K562 (cell line): Measurements from ENCODE around the gene LRRC8A. TPM values are rescaled to one million over a fixed set of nuclear protein-coding genes. Genes with fewer than 3 reads are reported as not detected.

Source experiments
- ATAC-seq: fragments of 200-7000 bp; cut with Tn5 transposase; 3 replicates; pipeline ENCODE4 v1.9.1; 2020; ENCODE audit warnings: moderate library complexity
- BruUV-seq: library from RNA; stranded (reverse); fragments of 400-500 nt; replicated peaks from 2 replicates; lab custom pipeline; 2021; lab: Mats Ljungman, UMichigan
- CTCF ChIA-PET: fragments of 300-600 bp; formaldehyde crosslinking; extraction: SDS; loops from one replicate; lab custom pipeline; 2021; ENCODE audit warnings: low intra/inter-chr PET ratio; lab: Yijun Ruan, JAX
- POLR2A ChIA-PET: fragments of 300-600, 350-650 bp; sonication (Branson Sonifier 250); formaldehyde crosslinking; extraction: SDS; loops from one replicate; lab custom pipeline; 2021; ENCODE audit warnings: antibody characterized with exemption, inconsistent platforms; lab: Yijun Ruan, JAX
- DNase-seq, 4 experiments: peaks; one replicate each; pipeline versions ENCODE4 v3.0.0 to v3.0.0-alpha.2; 2011 to 2018; ENCODE audit warnings: low spot score in 3 of 4, mixed read lengths in 3 of 4; ENCODE audit errors: extremely low read depth in 1 of 4
- FAIRE-seq: peaks from 2 replicates; lab custom pipeline; 2011; peaks lifted over from hg19 to GRCh38; lab: Jason Lieb, UNC
- H2AFZ ChIP-seq: 2 replicates; pipeline ENCODE4 v1.6.0; 2011; ENCODE audit warnings: low read depth, low read length, control low read depth, inconsistent platforms
- H3K27ac ChIP-seq: fragments of 200-600 bp; 3 replicates; pipeline ENCODE4 v1.8.0; 2011; ENCODE audit warnings: low read depth, mild to moderate bottlenecking, control low read depth, inconsistent platforms, low read length, moderate library complexity, mixed read lengths; ENCODE audit errors: extremely low read depth
- H3K27me3 ChIP-seq, 2 experiments: fragments of 300-600 bp in 1 of 2; 2 replicates in 1 of 2; 3 replicates in 1 of 2; pipeline versions ENCODE4 v1.6.0 to v1.8.0; 2011; ENCODE audit warnings: inconsistent platforms in 2 of 2, low read length in 2 of 2, mild to moderate bottlenecking in 1 of 2, mixed read lengths in 1 of 2, moderate library complexity in 1 of 2; ENCODE audit not compliant: control insufficient read depth in 2 of 2, insufficient read depth in 2 of 2
- H3K36me3 ChIP-seq: fragments of 300-600 bp; 3 replicates; pipeline ENCODE4 v1.8.0; 2011; ENCODE audit warnings: mild to moderate bottlenecking, low read length, inconsistent platforms; ENCODE audit not compliant: control insufficient read depth, insufficient read depth
- H3K4me1 ChIP-seq, 2 experiments: fragments of 200-600 bp in 1 of 2; replicated peaks in 1 of 2; 2 replicates in 1 of 2; 3 replicates in 1 of 2; pipeline versions ENCODE4 v1.5.1 to v1.8.0; 2011; ENCODE audit warnings: inconsistent platforms in 2 of 2, low read length in 2 of 2, mild to moderate bottlenecking in 1 of 2, mixed read lengths in 1 of 2, moderate library complexity in 1 of 2; ENCODE audit not compliant: control insufficient read depth in 2 of 2, insufficient read depth in 2 of 2
- H3K4me2 ChIP-seq: 2 replicates; pipeline ENCODE4 v1.6.1; 2011; ENCODE audit warnings: low read length, control low read depth, inconsistent platforms, mixed read lengths; ENCODE audit not compliant: insufficient read depth
- H3K4me3 ChIP-seq: fragments of 200-600 bp; sonication (generic), shearing (Covaris generic); 2 replicates; pipeline ENCODE4 v1.5.1; 2016; ENCODE audit warnings: control low read depth, inconsistent platforms
- H3K79me2 ChIP-seq: fragments of 200-600 bp; 3 replicates; pipeline ENCODE4 v1.8.0; 2011; ENCODE audit warnings: low read length, inconsistent platforms; ENCODE audit not compliant: control insufficient read depth, insufficient read depth
- H3K9ac ChIP-seq, 2 experiments: 2 replicates each; pipeline versions ENCODE4 v1.6.0 to v1.6.1; 2011; ENCODE audit warnings: low read depth in 2 of 2, low read length in 2 of 2, control low read depth in 1 of 2, inconsistent platforms in 1 of 2, mild to moderate bottlenecking in 1 of 2, mixed read lengths in 1 of 2; ENCODE audit not compliant: insufficient read depth in 1 of 2
- H3K9me1 ChIP-seq: one replicate; pipeline ENCODE4 v1.6.0; 2011; ENCODE audit warnings: inconsistent platforms, mild to moderate bottlenecking, low read length, moderate library complexity; ENCODE audit not compliant: control insufficient read depth, insufficient read depth
- H3K9me3 ChIP-seq: replicated peaks from 2 replicates; pipeline ENCODE4 v1.5.1; 2011; ENCODE audit warnings: low read depth, low read length, inconsistent platforms; ENCODE audit not compliant: control insufficient read depth, insufficient read depth
- H4K20me1 ChIP-seq: replicated peaks from 2 replicates; pipeline ENCODE4 v1.6.1; 2011; ENCODE audit warnings: low read length, inconsistent platforms, mixed read lengths; ENCODE audit not compliant: control insufficient read depth, insufficient read depth
- BHLHE40 ChIP-seq: IDR thresholded peaks from 2 replicates; pipeline ENCODE4 v1.6.1; 2011; ENCODE audit warnings: low read length, improper control_type of control experiment
- HNRNPK ChIP-seq: fragments of 200-400 bp; formaldehyde crosslinking; IDR thresholded peaks from one replicate; pipeline ENCODE4 v1.6.1; 2018; ENCODE audit warnings: mild to moderate bottlenecking, low read depth, low read length; ENCODE audit not compliant: poor library complexity, severe bottlenecking
- HSF4 ChIP-seq: fragments of 250-450 bp; sonication (Bioruptor Pico); IDR thresholded peaks from 2 replicates; pipeline ENCODE4 v2.1.2; 2022; ENCODE audit warnings: mild to moderate bottlenecking, moderate library complexity, borderline replicate concordance
- LCOR ChIP-seq: sonication (generic); formaldehyde crosslinking; IDR thresholded peaks from 2 replicates; pipeline ENCODE4 v1.8.0; 2022; ENCODE audit warnings: mild to moderate bottlenecking, missing genetic modification reagents
- MTF1 ChIP-seq: fragments of 250-450 bp; sonication (Bioruptor Pico); IDR thresholded peaks from 2 replicates; pipeline ENCODE4 v1.9.0; 2021; ENCODE audit warnings: moderate library complexity, mild to moderate bottlenecking, inconsistent platforms, borderline replicate concordance
- NFIC ChIP-seq: fragments of 450-650 bp; IDR thresholded peaks from 2 replicates; pipeline ENCODE4 v1.6.1; 2017; ENCODE audit warnings: mild to moderate bottlenecking, inconsistent platforms
- RBM34 ChIP-seq: fragments of 200-400 bp; formaldehyde crosslinking; IDR thresholded peaks from 2 replicates; pipeline ENCODE4 v1.6.1; 2018; ENCODE audit warnings: low read length, borderline replicate concordance; ENCODE audit not compliant: insufficient read depth
- SIN3A ChIP-seq, 2 experiments: fragments of 150-350 bp in 1 of 2; IDR thresholded peaks; 2 replicates each; pipeline ENCODE4 v1.6.1; 2011 to 2016; ENCODE audit warnings: borderline replicate concordance in 2 of 2, low read depth in 2 of 2, low read length in 2 of 2, mild to moderate bottlenecking in 2 of 2, moderate library complexity in 2 of 2; ENCODE audit not compliant: control insufficient read depth in 1 of 2
- SRSF1 ChIP-seq: fragments of 200-400 bp; formaldehyde crosslinking; IDR thresholded peaks from 2 replicates; pipeline ENCODE4 v1.6.1; 2017; ENCODE audit warnings: mild to moderate bottlenecking, low read depth, low read length, moderate library complexity
- TEAD1 ChIP-seq, 2 experiments: fragments of 450-650 bp in 1 of 2; sonication (generic) in 1 of 2; formaldehyde crosslinking; IDR thresholded peaks; 2 replicates each; pipeline versions ENCODE4 v1.4.0 to v1.8.0; 2020 to 2022; ENCODE audit warnings: mild to moderate bottlenecking in 2 of 2, missing genetic modification reagents in 1 of 2
- ZC3H11A ChIP-seq: IDR thresholded peaks from 2 replicates; pipeline ENCODE4 v1.6.1; 2012; ENCODE audit warnings: low read depth, low read length, improper control_type of control experiment
- ZNF695 ChIP-seq: fragments of 450-650 bp; formaldehyde crosslinking; IDR thresholded peaks from 2 replicates; pipeline ENCODE4 v1.4.0; 2020; ENCODE audit warnings: mild to moderate bottlenecking, moderate library complexity
- WGBS: fragments of 100-300 bp; shearing (Covaris generic); methylation state at CpG from one replicate; pipeline ENCODE4 v1.1.6; 2016; ENCODE audit warnings: low coverage, mixed read lengths; ENCODE audit not compliant: insufficient coverage; ENCODE audit errors: missing lambda C conversion rate; 5-methylcytosine and 5-hydroxymethylcytosine counted together
- in situ Hi-C: fragments of 300-500 bp; cut with MboI; formaldehyde crosslinking; loops from 4 replicates; pipeline ENCODE4 v1.15.0; 2018; ENCODE audit warnings: inconsistent platforms, mixed read lengths
- intact Hi-C: fragments of 100-400 bp; cut with micrococcal nuclease; formaldehyde crosslinking; loops from 2 replicates; pipeline ENCODE4 v1.14.2; 2022
- polyA plus RNA-seq, 8 experiments: library from polyadenylated mRNA; depleted of rRNA in 4 of 8; stranded (reverse) in 5 of 8; unstranded in 3 of 8; fragments of >200 nt; fragmentation: Nextera tagmentation in 2 of 8; fragmentation: Illumina TruSeq in 1 of 8; extraction: Ambion mirVana in 2 of 8; extraction: Trizol in 1 of 8; gene quantifications; 2 replicates each; pipeline versions ENCODE4 v1.2.1 to v1.2.3, GENCODE V29; 2011 to 2014; ENCODE audit warnings: inconsistent platforms in 1 of 8, missing spikeins in 1 of 8
- total RNA-seq, 7 experiments: library from RNA; depleted of rRNA in 6 of 7; stranded (reverse); fragments of >200 nt in 6 of 7; fragmentation: Illumina TruSeq in 2 of 7; extraction: Trizol in 2 of 7; gene quantifications; 2 replicates each; pipeline versions ENCODE4 v1.2.1 to v1.2.3, GENCODE V29; 2011 to 2021; ENCODE audit warnings: low replicate concordance in 1 of 7
- TF ChIP-seq, protein P1 (sequence below): fragments of 450-650 bp; IDR thresholded peaks from 2 replicates; pipeline ENCODE4 v1.6.1; 2014; ENCODE audit warnings: low read depth, mild to moderate bottlenecking, moderate library complexity, borderline replicate concordance

Gene LRRC8A
- total and polyA plus RNA-seq, 9 of the 15 experiments (the other 6 are each of a cell fraction or from before 2014, with no cell fraction given) = 2.9 to 24.7 (median 8.9) TPM

DNA sequence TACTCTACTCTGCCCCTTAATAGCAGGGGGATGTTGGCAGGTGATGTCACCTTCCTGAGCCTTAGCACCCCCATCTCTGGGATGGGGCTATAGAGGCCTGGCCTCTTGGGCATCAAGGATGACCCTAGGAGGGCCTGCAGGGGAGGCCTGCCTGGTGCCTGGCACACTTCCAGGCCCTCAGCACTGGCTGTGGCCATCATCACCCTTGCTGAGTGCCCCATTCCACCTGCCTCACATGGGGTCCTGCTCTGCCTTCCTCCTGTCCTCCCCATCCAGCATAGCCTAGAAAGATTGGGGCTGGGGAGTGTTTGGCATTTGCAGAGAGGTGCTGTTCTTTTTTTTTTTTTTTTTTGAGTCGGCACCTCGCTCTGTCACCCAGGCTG lies 21.1 kb downstream of the LRRC8A start:
- Histone ChIP-seq H3K9ac (no peak overlapping the region), H3K9me3 (no peaks in the 10 kb centered on the region), H3K4me3 (no peak overlapping the region), H3K4me2 (no peak overlapping the region), H3K27ac (no peak overlapping the region), H2AFZ (no peak overlapping the region), H4K20me1 (no peaks in the 10 kb centered on the region; the same call in 1 of the 2 replicates), H3K4me1 (peaks cover 0 to 28% of the 10 kb centered on the region in 2 experiments; a peak in 1 of 5 replicates), H3K27me3 (no peaks in the 10 kb centered on the region), H3K36me3 (peaks cover 23% of the 10 kb centered on the region; the same call in 2 of the 3 replicates), H3K9me1 (no peaks in the 10 kb centered on the region), H3K79me2 (no peaks in the 10 kb centered on the region)
- intact Hi-C loops = no loop called here
- BruUV-seq = no TSS peak
- no peak for ATAC-seq
- WGBS = no CpG with 5 or more reads among the region's 2 CpGs
- no peak for FAIRE-seq
- ChIA-PET CTCF (no interaction called here), POLR2A (interaction anchor here (0.6 to 2.0 kb wide), 2 partner anchors 12 to 129 kb away, joined by 3 to 6 read pairs; no protein-coding TSS in a partner anchor)
- in situ Hi-C loops = no loop called here
- DNase-seq = no peak
- TF ChIP-seq SIN3A (IDR thresholded peaks at IDR 0.05; ENCODE audit: borderline replicate concordance in 2 of 2, control insufficient read depth in 1 of 2, low read depth in 2 of 2, low read length in 2 of 2) (no peak), NFIC (peak; percentile 20; the same call in 1 of the 2 replicates), HSF4 (CRISPR knock-in tag) (no peak)

DNA sequence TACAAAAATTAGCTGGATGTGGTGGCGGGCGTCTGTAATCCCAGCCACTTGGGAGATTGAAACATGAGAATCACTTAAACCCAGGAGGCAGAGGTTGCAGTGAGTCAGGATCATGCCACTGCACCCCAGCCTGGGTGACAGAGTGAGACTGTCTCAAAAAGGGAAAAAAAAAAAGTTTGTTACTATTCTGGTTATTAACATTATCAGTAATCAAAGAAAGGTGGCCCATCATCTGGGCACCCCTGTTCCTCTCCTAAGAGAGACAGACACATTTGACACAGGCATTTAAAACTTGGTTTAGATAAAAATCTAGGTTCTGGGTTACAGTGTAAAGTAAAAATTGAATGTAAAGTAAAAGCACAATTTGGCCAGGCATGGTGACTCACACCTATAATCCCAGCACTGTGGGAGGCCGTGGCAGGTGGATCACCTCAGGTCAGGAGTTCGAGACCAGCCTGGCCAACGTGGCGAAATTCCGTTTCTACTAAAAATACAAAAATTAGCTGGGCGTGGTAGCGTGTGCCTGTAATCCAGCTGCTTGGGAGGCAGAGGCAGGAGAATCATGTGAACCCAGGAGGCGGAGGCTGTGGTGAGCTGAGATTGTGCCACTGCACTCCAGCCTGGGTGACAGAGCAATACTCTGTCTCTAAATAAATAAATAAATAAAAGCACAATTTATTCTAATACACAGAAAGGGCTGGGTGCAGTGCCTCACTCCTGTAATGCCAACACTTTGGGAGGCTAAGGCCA lies 22.1 kb downstream of the LRRC8A start:
- no TSS peak for BruUV-seq
- ChIA-PET CTCF (no interaction called here), POLR2A (no interaction called here)
- Histone ChIP-seq H2AFZ (no peak overlapping the region), H3K27ac (no peak overlapping the region), H3K9me3 (no peaks in the 10 kb centered on the region), H3K36me3 (peaks cover 24% of the 10 kb centered on the region; the same call in 2 of the 3 replicates), H3K4me3 (no peak overlapping the region), H3K9me1 (no peaks in the 10 kb centered on the region), H3K27me3 (no peaks in the 10 kb centered on the region), H4K20me1 (no peaks in the 10 kb centered on the region; the same call in none of the 2 replicates), H3K79me2 (no peaks in the 10 kb centered on the region), H3K9ac (no peak overlapping the region), H3K4me1 (peaks cover 0 to 27% of the 10 kb centered on the region in 2 experiments; a peak in 1 of 5 replicates), H3K4me2 (no peak overlapping the region)
- in situ Hi-C loops (no loop called here), intact Hi-C loops (no loop called here)
- WGBS = 79% methylated on average over 9 of the region's 10 CpGs
- FAIRE-seq (no peak), ATAC-seq (no peak), DNase-seq (no peak)
- TF ChIP-seq ZC3H11A (no peak), ZNF695 (CRISPR knock-in tag) (no peak), BHLHE40 (no peak), MTF1 (no peak), TEAD1 (CRISPR knock-in tag; IDR thresholded peaks at IDR 0.05) (no peak), HNRNPK (no peak), SRSF1 (no peak), RBM34 (no peak), LCOR (no peak), HSF4 (CRISPR knock-in tag) (no peak)
- TF ChIP-seq, protein P1, sequence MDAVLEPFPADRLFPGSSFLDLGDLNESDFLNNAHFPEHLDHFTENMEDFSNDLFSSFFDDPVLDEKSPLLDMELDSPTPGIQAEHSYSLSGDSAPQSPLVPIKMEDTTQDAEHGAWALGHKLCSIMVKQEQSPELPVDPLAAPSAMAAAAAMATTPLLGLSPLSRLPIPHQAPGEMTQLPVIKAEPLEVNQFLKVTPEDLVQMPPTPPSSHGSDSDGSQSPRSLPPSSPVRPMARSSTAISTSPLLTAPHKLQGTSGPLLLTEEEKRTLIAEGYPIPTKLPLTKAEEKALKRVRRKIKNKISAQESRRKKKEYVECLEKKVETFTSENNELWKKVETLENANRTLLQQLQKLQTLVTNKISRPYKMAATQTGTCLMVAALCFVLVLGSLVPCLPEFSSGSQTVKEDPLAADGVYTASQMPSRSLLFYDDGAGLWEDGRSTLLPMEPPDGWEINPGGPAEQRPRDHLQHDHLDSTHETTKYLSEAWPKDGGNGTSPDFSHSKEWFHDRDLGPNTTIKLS = no peak
